HEK293 (cell line): ENCODE data around the gene FAM131B.
A peak's percentile ranks its signal among the peaks of the same experiment; 100 is the strongest.

Experiments used
- AEBP2 ChIP-seq: fragments of 450-650 bp; formaldehyde crosslinking; IDR thresholded peaks from 2 replicates; pipeline ENCODE4 v1.5.1; 2016; ENCODE audit warnings: missing biosample characterization, missing genetic modification characterization, borderline replicate concordance
- EGR2 ChIP-seq: fragments of 450-650 bp; formaldehyde crosslinking; IDR thresholded peaks from 2 replicates; pipeline ENCODE4 v1.5.1; 2016; ENCODE audit warnings: low read depth, missing biosample characterization, missing genetic modification characterization
- GLIS1 ChIP-seq: fragments of 450-650 bp; formaldehyde crosslinking; IDR thresholded peaks from 2 replicates; pipeline ENCODE4 v1.5.1; 2016; ENCODE audit warnings: missing biosample characterization, missing genetic modification characterization
- HOXA7 ChIP-seq: sonication (generic); formaldehyde crosslinking; IDR thresholded peaks from 2 replicates; pipeline ENCODE4 v1.8.1; 2022; ENCODE audit warnings: missing genetic modification reagents, borderline replicate concordance
- KLF9 ChIP-seq: fragments of 450-650 bp; formaldehyde crosslinking; IDR thresholded peaks from 2 replicates; pipeline ENCODE4 v1.5.1; 2016; ENCODE audit warnings: missing biosample characterization, missing genetic modification characterization, low read depth
- MYNN ChIP-seq: fragments of 450-650 bp; formaldehyde crosslinking; IDR thresholded peaks from 2 replicates; pipeline ENCODE4 v1.5.1; 2016; ENCODE audit warnings: missing biosample characterization, missing genetic modification characterization, borderline replicate concordance
- OSR2 ChIP-seq: fragments of 450-650 bp; formaldehyde crosslinking; IDR thresholded peaks from 2 replicates; pipeline ENCODE4 v1.5.1; 2016; ENCODE audit warnings: missing biosample characterization, missing genetic modification characterization
- OVOL3 ChIP-seq: fragments of 450-650 bp; formaldehyde crosslinking; IDR thresholded peaks from 2 replicates; pipeline ENCODE4 v1.5.1; 2016; ENCODE audit warnings: missing biosample characterization, missing genetic modification characterization
- TSHZ1 ChIP-seq: fragments of 450-650 bp; formaldehyde crosslinking; IDR thresholded peaks from 2 replicates; pipeline ENCODE4 v1.5.1; 2016; ENCODE audit warnings: missing biosample characterization, missing genetic modification characterization, borderline replicate concordance
- ZBTB49 ChIP-seq: fragments of 450-650 bp; formaldehyde crosslinking; IDR thresholded peaks from 2 replicates; pipeline ENCODE4 v1.5.1; 2016; ENCODE audit warnings: missing biosample characterization, missing genetic modification characterization, low read depth
- ZIC2 ChIP-seq: fragments of 450-650 bp; formaldehyde crosslinking; IDR thresholded peaks from 2 replicates; pipeline ENCODE4 v1.5.1; 2016; ENCODE audit warnings: missing biosample characterization, missing genetic modification characterization
- ZNF10 ChIP-seq: fragments of 450-650 bp; formaldehyde crosslinking; IDR thresholded peaks from 2 replicates; pipeline ENCODE4 v1.5.1; 2017; ENCODE audit warnings: missing biosample characterization, missing genetic modification characterization
- ZNF132 ChIP-seq: fragments of 450-650 bp; formaldehyde crosslinking; IDR thresholded peaks from 2 replicates; pipeline ENCODE4 v1.5.1; 2017; ENCODE audit warnings: missing biosample characterization, missing genetic modification characterization, borderline replicate concordance
- ZNF133 ChIP-seq: fragments of 450-650 bp; formaldehyde crosslinking; IDR thresholded peaks from 2 replicates; pipeline ENCODE4 v1.5.1; 2016; ENCODE audit warnings: missing biosample characterization, missing genetic modification characterization
- ZNF175 ChIP-seq: fragments of 450-650 bp; formaldehyde crosslinking; IDR thresholded peaks from 2 replicates; pipeline ENCODE4 v1.5.1; 2016; ENCODE audit warnings: missing biosample characterization, missing genetic modification characterization
- ZNF184 ChIP-seq: fragments of 450-650 bp; IDR thresholded peaks from 2 replicates; pipeline ENCODE4 v1.5.1; 2018; ENCODE audit warnings: missing biosample characterization, mild to moderate bottlenecking, missing genetic modification characterization
- ZNF202 ChIP-seq: fragments of 450-650 bp; formaldehyde crosslinking; IDR thresholded peaks from 2 replicates; pipeline ENCODE4 v1.5.1; 2016; ENCODE audit warnings: missing biosample characterization, missing genetic modification characterization, borderline replicate concordance
- ZNF23 ChIP-seq: fragments of 450-650 bp; formaldehyde crosslinking; IDR thresholded peaks from 2 replicates; pipeline ENCODE4 v1.5.1; 2016; ENCODE audit warnings: missing biosample characterization, missing genetic modification characterization, borderline replicate concordance
- ZNF350 ChIP-seq: fragments of 450-650 bp; formaldehyde crosslinking; IDR thresholded peaks from 2 replicates; pipeline ENCODE4 v1.5.0; 2017; ENCODE audit warnings: missing biosample characterization, mild to moderate bottlenecking, missing genetic modification characterization
- ZNF426 ChIP-seq: fragments of 450-650 bp; formaldehyde crosslinking; IDR thresholded peaks from 2 replicates; pipeline ENCODE4 v1.5.1; 2017; ENCODE audit warnings: missing biosample characterization, missing genetic modification characterization, mild to moderate bottlenecking, inconsistent platforms, moderate library complexity
- ZNF473 ChIP-seq: fragments of 450-650 bp; formaldehyde crosslinking; IDR thresholded peaks from 2 replicates; pipeline ENCODE4 v1.5.1; 2017; ENCODE audit warnings: missing biosample characterization, missing genetic modification characterization
- ZNF48 ChIP-seq: fragments of 450-650 bp; formaldehyde crosslinking; IDR thresholded peaks from 2 replicates; pipeline ENCODE4 v1.5.1; 2016; ENCODE audit warnings: missing biosample characterization, missing genetic modification characterization
- ZNF530 ChIP-seq: fragments of 450-650 bp; formaldehyde crosslinking; IDR thresholded peaks from 2 replicates; pipeline ENCODE4 v1.5.1; 2016; ENCODE audit warnings: low read depth, missing biosample characterization, missing genetic modification characterization
- ZNF561 ChIP-seq: fragments of 450-650 bp; IDR thresholded peaks from 2 replicates; pipeline ENCODE4 v1.5.1; 2018; ENCODE audit warnings: missing biosample characterization, missing genetic modification characterization, borderline replicate concordance
- ZNF580 ChIP-seq: fragments of 450-650 bp; formaldehyde crosslinking; IDR thresholded peaks from 2 replicates; pipeline ENCODE4 v1.5.1; 2016; ENCODE audit warnings: missing biosample characterization, missing genetic modification characterization
- ZNF610 ChIP-seq: fragments of 450-650 bp; formaldehyde crosslinking; IDR thresholded peaks from 2 replicates; pipeline ENCODE4 v1.5.1; 2016; ENCODE audit warnings: missing biosample characterization, missing genetic modification characterization, borderline replicate concordance
- ZNF623 ChIP-seq: fragments of 450-650 bp; formaldehyde crosslinking; IDR thresholded peaks from 2 replicates; pipeline ENCODE4 v1.5.1; 2016; ENCODE audit warnings: missing biosample characterization, missing genetic modification characterization
- ZNF624 ChIP-seq: fragments of 450-650 bp; formaldehyde crosslinking; IDR thresholded peaks from 2 replicates; pipeline ENCODE4 v1.5.1; 2017; ENCODE audit warnings: missing biosample characterization, missing genetic modification characterization
- ZNF629 ChIP-seq: fragments of 450-650 bp; formaldehyde crosslinking; IDR thresholded peaks from 2 replicates; pipeline ENCODE4 v1.5.1; 2017; ENCODE audit warnings: missing biosample characterization, missing genetic modification characterization
- ZNF701 ChIP-seq: fragments of 450-650 bp; formaldehyde crosslinking; IDR thresholded peaks from 2 replicates; pipeline ENCODE4 v1.5.1; 2016; ENCODE audit warnings: missing biosample characterization, missing genetic modification characterization
- ZNF791 ChIP-seq: fragments of 450-650 bp; formaldehyde crosslinking; IDR thresholded peaks from 2 replicates; pipeline ENCODE4 v1.5.1; 2016; ENCODE audit warnings: missing biosample characterization, missing genetic modification characterization
- ZSCAN23 ChIP-seq: fragments of 450-650 bp; formaldehyde crosslinking; IDR thresholded peaks from 2 replicates; pipeline ENCODE4 v1.5.1; 2016; ENCODE audit warnings: missing biosample characterization, missing genetic modification characterization
- ZSCAN30 ChIP-seq: fragments of 450-650 bp; IDR thresholded peaks from 2 replicates; pipeline ENCODE4 v1.5.1; 2018; ENCODE audit warnings: missing biosample characterization, mild to moderate bottlenecking, missing genetic modification characterization, moderate library complexity
- ZXDB ChIP-seq: fragments of 450-650 bp; formaldehyde crosslinking; IDR thresholded peaks from 2 replicates; pipeline ENCODE4 v1.5.1; 2016; ENCODE audit warnings: missing biosample characterization, missing genetic modification characterization

Gene FAM131B

GRCh38 chr7:143380646-143381426 lies 18.3 kb upstream of the FAM131B start, which contains the start of gene ZYX (continued):
- TF ChIP-seq ZNF701, result no peak
- TF ChIP-seq EGR2 (tag by site-specific recombination), result peak; percentile 79; the same call in 1 of the 2 replicates
- no peak for TF ChIP-seq ZNF10
- TF ChIP-seq ZIC2 (tag by site-specific recombination), result peak; percentile 81
- TF ChIP-seq ZNF48 (tag by site-specific recombination), result no peak
- no peak for TF ChIP-seq ZNF623
- TF ChIP-seq ZNF561, result 0 out of 2 replicates have a peak, but pooled peaks have one; percentile 57
- no peak for TF ChIP-seq ZNF624 (tag by site-specific recombination)
- no peak for TF ChIP-seq ZNF184 (tag by site-specific recombination)
- TF ChIP-seq ZXDB (tag by site-specific recombination), result peak; percentile 76; the same call in 1 of the 2 replicates
- TF ChIP-seq ZSCAN30 (tag by site-specific recombination), result no peak
- TF ChIP-seq ZNF610 (tag by site-specific recombination), result no peak; the same call in 1 of the 2 replicates
- peak; percentile 72 for TF ChIP-seq ZNF629 (tag by site-specific recombination)
- TF ChIP-seq ZNF350, result no peak
- TF ChIP-seq ZNF132, result no peak
- peak; percentile 79 for TF ChIP-seq OSR2 (tag by site-specific recombination)
- no peak for TF ChIP-seq ZNF133 (tag by site-specific recombination)
- TF ChIP-seq KLF9 (tag by site-specific recombination), result peak; percentile 54
- no peak for TF ChIP-seq ZNF23 (tag by site-specific recombination)
- TF ChIP-seq ZNF473 (tag by site-specific recombination), result no peak
- TF ChIP-seq ZNF791 (tag by site-specific recombination), result 0 out of 2 replicates have a peak, but pooled peaks have one; percentile 33
- TF ChIP-seq ZNF426 (tag by site-specific recombination), result no peak
- TF ChIP-seq TSHZ1 (tag by site-specific recombination), result peak; percentile 28; the same call in 1 of the 2 replicates
- TF ChIP-seq ZNF530 (tag by site-specific recombination), result no peak
- TF ChIP-seq HOXA7 (CRISPR knock-in tag), result no peak
- no peak for TF ChIP-seq ZNF580 (tag by site-specific recombination)
- peak; percentile 81 for TF ChIP-seq GLIS1
- TF ChIP-seq ZNF202 (tag by site-specific recombination), result no peak
- TF ChIP-seq ZBTB49 (tag by site-specific recombination), result no peak
- TF ChIP-seq ZNF175 (tag by site-specific recombination), result no peak
- no peak for TF ChIP-seq ZSCAN23 (tag by site-specific recombination)
- no peak for TF ChIP-seq AEBP2 (tag by site-specific recombination)
- no peak for TF ChIP-seq MYNN
- peak; percentile 25; the same call in 1 of the 2 replicates for TF ChIP-seq OVOL3 (tag by site-specific recombination)
